ENCODE data around the gene CYP21A2. TPM values are rescaled to one million over a fixed set of nuclear protein-coding genes. Genes with fewer than 3 reads are reported as not detected.
"Not testable (repeated sequence)": the region's sequence is repeated elsewhere in the genome, so short reads cannot be mapped to it uniquely, and the experiment has no call there.

CYP21A2 gene
- total and polyA plus RNA-seq, 2 donors (not counting 1 experiment from before 2014, with no cell fraction given) = not detected

DNA sequence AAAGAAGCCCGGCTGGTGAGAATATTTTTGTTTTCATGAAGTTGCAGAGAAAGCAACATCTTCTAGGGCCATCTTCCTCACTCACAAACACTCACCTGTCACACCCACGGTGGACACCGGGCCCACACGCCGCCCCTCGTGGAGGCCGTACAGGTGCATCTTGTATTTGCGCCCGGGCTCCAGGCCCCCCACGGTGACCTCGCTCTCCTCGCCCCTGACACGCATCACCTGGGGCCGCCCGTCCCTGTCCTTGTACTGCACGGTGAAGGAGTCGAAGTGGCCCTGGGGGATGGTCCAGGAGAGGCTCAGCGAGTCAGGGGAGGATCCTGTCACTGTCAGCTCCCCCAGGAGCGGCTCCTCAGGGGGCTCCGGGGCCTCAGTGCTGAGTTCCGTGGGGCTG, 17.5 kb downstream of the CYP21A2 start:
- H3K4me1 Mint-ChIP-seq; H3K36me3 ChIP-seq (replicated peaks in 1 of 2; ENCODE audit: control extremely low read depth in 1 of 2, control insufficient read depth in 1 of 2, extremely low read depth in 1 of 2, insufficient read depth in 2 of 2, low read length in 1 of 2); intact Hi-C loops (cut with micrococcal nuclease); H3K9ac ChIP-seq (ENCODE audit: low read length); H4K20me1 ChIP-seq (ENCODE audit: control insufficient read depth, insufficient read depth, low read length, poor library complexity, severe bottlenecking); H3K4me3 ChIP-seq (ENCODE audit: control extremely low read depth in 1 of 5, extremely low read depth in 1 of 5, insufficient read depth in 1 of 5, low read depth in 2 of 5, low read length in 4 of 5); H3K27me3 ChIP-seq (replicated peaks in 1 of 4; ENCODE audit: control extremely low read depth in 1 of 4, control insufficient read depth in 3 of 4, insufficient read depth in 4 of 4, low read length in 3 of 4); H3K4me2 ChIP-seq (replicated peaks; ENCODE audit: low read depth, low read length, poor library complexity, severe bottlenecking); DNase-seq; H3K27ac ChIP-seq (ENCODE audit: low read length in 2 of 2); H3K4me3 Mint-ChIP-seq; H3K79me2 ChIP-seq (ENCODE audit: control insufficient read depth, insufficient read depth, low read length); CTCF ChIA-PET; H3K9me3 ChIP-seq (ENCODE audit: control extremely low read depth in 1 of 3, control insufficient read depth in 2 of 3, insufficient read depth in 1 of 3, low read length in 2 of 3); H3K4me1 ChIP-seq (ENCODE audit: control insufficient read depth in 2 of 2, insufficient read depth in 2 of 2, low read length in 2 of 2); H2AFZ ChIP-seq (ENCODE audit: insufficient read depth, low read depth, low read length, poor library complexity, severe bottlenecking); POLR2A ChIA-PET; H3K27ac Mint-ChIP-seq; ATAC-seq (ENCODE audit: low read depth); H3K9me3 Mint-ChIP-seq (ENCODE audit: insufficient read depth): not testable (repeated sequence)
- H3K27me3 Mint-ChIP-seq = peaks cover 27% of the 10 kb centered on the region
- 96% methylated on average over 19 of the region's 21 CpGs for WGBS (ENCODE audit: insufficient coverage)

GRCh38 chr6:32056254-32056653, 18.0 kb downstream of the CYP21A2 start:
- ATAC-seq (ENCODE audit: low read depth) = no peak

More at GRCh38 chr6:32056254-32056653, 18.0 kb downstream of the CYP21A2 start:
- ChIA-PET CTCF (no interaction called here), POLR2A (no interaction called here)
- H3K27ac ChIP-seq (ENCODE audit: low read length in 2 of 2) = no peak overlapping the region
- Mint-ChIP-seq H3K4me1 (no peaks in the 10 kb centered on the region), H3K27me3 (peaks cover 23% of the 10 kb centered on the region), H3K9me3 (ENCODE audit: insufficient read depth) (no peaks in the 10 kb centered on the region), H3K4me3 (no peak overlapping the region), H3K27ac (no peak overlapping the region)
- H3K36me3 ChIP-seq (replicated peaks in 1 of 2; ENCODE audit: control extremely low read depth in 1 of 2, control insufficient read depth in 1 of 2, extremely low read depth in 1 of 2, insufficient read depth in 2 of 2, low read length in 1 of 2) = no peaks in the 10 kb centered on the region
- no peak overlapping the region for H2AFZ ChIP-seq (ENCODE audit: insufficient read depth, low read depth, low read length, poor library complexity, severe bottlenecking)
- H3K79me2 ChIP-seq (ENCODE audit: control insufficient read depth, insufficient read depth, low read length) = no peaks in the 10 kb centered on the region
- TF ChIP-seq, protein P1, sequence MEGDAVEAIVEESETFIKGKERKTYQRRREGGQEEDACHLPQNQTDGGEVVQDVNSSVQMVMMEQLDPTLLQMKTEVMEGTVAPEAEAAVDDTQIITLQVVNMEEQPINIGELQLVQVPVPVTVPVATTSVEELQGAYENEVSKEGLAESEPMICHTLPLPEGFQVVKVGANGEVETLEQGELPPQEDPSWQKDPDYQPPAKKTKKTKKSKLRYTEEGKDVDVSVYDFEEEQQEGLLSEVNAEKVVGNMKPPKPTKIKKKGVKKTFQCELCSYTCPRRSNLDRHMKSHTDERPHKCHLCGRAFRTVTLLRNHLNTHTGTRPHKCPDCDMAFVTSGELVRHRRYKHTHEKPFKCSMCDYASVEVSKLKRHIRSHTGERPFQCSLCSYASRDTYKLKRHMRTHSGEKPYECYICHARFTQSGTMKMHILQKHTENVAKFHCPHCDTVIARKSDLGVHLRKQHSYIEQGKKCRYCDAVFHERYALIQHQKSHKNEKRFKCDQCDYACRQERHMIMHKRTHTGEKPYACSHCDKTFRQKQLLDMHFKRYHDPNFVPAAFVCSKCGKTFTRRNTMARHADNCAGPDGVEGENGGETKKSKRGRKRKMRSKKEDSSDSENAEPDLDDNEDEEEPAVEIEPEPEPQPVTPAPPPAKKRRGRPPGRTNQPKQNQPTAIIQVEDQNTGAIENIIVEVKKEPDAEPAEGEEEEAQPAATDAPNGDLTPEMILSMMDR (IDR thresholded peaks at IDR 0.05) = no peak
- TF ChIP-seq EZH2 (IDR thresholded peaks at IDR 0.05; ENCODE audit: borderline replicate concordance, insufficient read depth, low read depth, low read length, poor library complexity, severe bottlenecking) = no peak
- WGBS (ENCODE audit: insufficient coverage) = 96% methylated on average over 5 of the region's 7 CpGs
- no peak for DNase-seq
- H3K9ac ChIP-seq (ENCODE audit: low read length) = no peak overlapping the region
- H3K4me2 ChIP-seq (replicated peaks; ENCODE audit: low read depth, low read length, poor library complexity, severe bottlenecking) = no peak overlapping the region
- H4K20me1 ChIP-seq (ENCODE audit: control insufficient read depth, insufficient read depth, low read length, poor library complexity, severe bottlenecking) = no peaks in the 10 kb centered on the region
- intact Hi-C loops (cut with micrococcal nuclease) = no loop called here
- no peaks in the 10 kb centered on the region for H3K4me1 ChIP-seq (ENCODE audit: control insufficient read depth in 2 of 2, insufficient read depth in 2 of 2, low read length in 2 of 2)
- no peak overlapping the region for H3K4me3 ChIP-seq (ENCODE audit: control extremely low read depth in 1 of 5, extremely low read depth in 1 of 5, insufficient read depth in 1 of 5, low read depth in 2 of 5, low read length in 4 of 5)
- H3K27me3 ChIP-seq (replicated peaks in 1 of 4; ENCODE audit: control extremely low read depth in 1 of 4, control insufficient read depth in 3 of 4, insufficient read depth in 4 of 4, low read length in 3 of 4) = no peaks in the 10 kb centered on the region
- H3K9me3 ChIP-seq (ENCODE audit: control extremely low read depth in 1 of 3, control insufficient read depth in 2 of 3, insufficient read depth in 1 of 3, low read length in 2 of 3) = no peaks in the 10 kb centered on the region

Data from B cell (primary cell).